Left ventricle myocardium inferior (tissue), 1 donor: ENCODE results near the gene PDE6G. TPM values are rescaled to one million over a fixed set of nuclear protein-coding genes. Genes with fewer than 3 reads are reported as not detected.

ENCODE experiments used
- DNase-seq: peaks from one replicate; pipeline ENCODE4 v3.0.0-alpha.2; 2020
- H3K27ac ChIP-seq: fragments of 200-600 bp; replicated peaks from 2 replicates; pipeline ENCODE4 v1.8.0; 2021
- H3K27me3 ChIP-seq: fragments of 200-600 bp; 2 replicates; pipeline ENCODE4 v1.8.0; 2021; ENCODE audit warnings: low read depth
- H3K36me3 ChIP-seq: fragments of 200-600 bp; 2 replicates; pipeline ENCODE4 v1.8.0; 2021
- H3K4me1 ChIP-seq: fragments of 200-600 bp; 2 replicates; pipeline ENCODE4 v1.8.0; 2021
- H3K4me3 ChIP-seq: fragments of 200-600 bp; 2 replicates; pipeline ENCODE4 v1.8.0; 2021; ENCODE audit warnings: mild to moderate bottlenecking, moderate library complexity
- H3K9me3 ChIP-seq: fragments of 200-600 bp; replicated peaks from 2 replicates; pipeline ENCODE4 v1.8.0; 2021
- CTCF ChIP-seq: fragments of 200-600 bp; IDR thresholded peaks from 2 replicates; pipeline ENCODE4 v1.8.0; 2021; ENCODE audit warnings: antibody characterized with exemption, mild to moderate bottlenecking, borderline replicate concordance
- intact Hi-C: fragments of 100-400 bp; cut with micrococcal nuclease; formaldehyde crosslinking; loops from one replicate; pipeline ENCODE4 v1.11.0; 2022
- total RNA-seq: library from RNA; stranded (reverse); fragmentation: NEBNext Ultra II Directional; extraction: Animal tissue kit (Norgen Biotek cat#: 25700); gene quantifications from one replicate; pipeline ENCODE4 v1.2.1, GENCODE V29; 2021
- donor health status: DM: no; HTN: yes; CAD: no; lungs with severe emphysema.

PDE6G gene
- total RNA-seq, 1 donor from 2014 or later, result not detected

- Histone ChIP-seq H3K4me1 (peaks cover 54% of the 10 kb centered on the region), H3K27ac (peak within 1 kb of the TSS; percentile 96), H3K27me3 (no peaks in the 10 kb centered on the region), H3K36me3 (peaks cover under 1% of the 10 kb centered on the region), H3K9me3 (no peaks in the 10 kb centered on the region), H3K4me3 (peak within 1 kb of the TSS; percentile 94)
- no peak for TF ChIP-seq CTCF
- peak; percentile 88 for DNase-seq
- intact Hi-C loops, result no loop called here
These were observed 19.6 kb downstream of the PDE6G start, which contains the start of the genes NPLOC4 and TSPAN10 for GRCh38 chr17:81636505-81637288. TSS of gene NPLOC4 (minus strand) at chr17:81637112. CDS start at chr17:81636930, 182 bp downstream. TSS of gene TSPAN10 (plus strand) at chr17:81637196. CDS start at chr17:81642413, 5,217 bp downstream.

- no peaks in the 10 kb centered on the region for H3K9me3 ChIP-seq
- intact Hi-C loops, result no loop called here
- TF ChIP-seq CTCF, result no peak
- H3K27ac ChIP-seq, result peak overlapping the region; percentile 96
- no peak for DNase-seq
- H3K27me3 ChIP-seq, result no peaks in the 10 kb centered on the region
- peaks cover 57% of the 10 kb centered on the region for H3K4me1 ChIP-seq
- peak overlapping the region; percentile 94 for H3K4me3 ChIP-seq
- peaks cover 4% of the 10 kb centered on the region for H3K36me3 ChIP-seq
These were observed 20.3 kb downstream of the PDE6G start for GRCh38 chr17:81635973-81636504.

- TF ChIP-seq CTCF, result no peak
- H3K27ac ChIP-seq, result peak overlapping the region; percentile 96
- no peaks in the 10 kb centered on the region for H3K9me3 ChIP-seq
- intact Hi-C loops, result no loop called here
- DNase-seq, result no peak
- H3K36me3 ChIP-seq, result peaks cover 7% of the 10 kb centered on the region
- no peaks in the 10 kb centered on the region for H3K27me3 ChIP-seq
- H3K4me1 ChIP-seq, result peaks cover 57% of the 10 kb centered on the region
- peak overlapping the region; percentile 94 for H3K4me3 ChIP-seq
These were observed 20.9 kb downstream of the PDE6G start for GRCh38 chr17:81635431-81635830.

GRCh38 chr17:81631482-81631881 lies 24.9 kb downstream of the PDE6G start:
- Histone ChIP-seq H3K36me3 (peaks cover 42% of the 10 kb centered on the region), H3K27me3 (no peaks in the 10 kb centered on the region), H3K27ac (no peak overlapping the region), H3K9me3 (no peaks in the 10 kb centered on the region), H3K4me3 (no peak overlapping the region), H3K4me1 (peaks cover 52% of the 10 kb centered on the region)
- no peak for TF ChIP-seq CTCF
- intact Hi-C loops, result no loop called here
- DNase-seq, result no peak

- peaks cover 40% of the 10 kb centered on the region for H3K4me1 ChIP-seq
- TF ChIP-seq CTCF, result no peak
- no peaks in the 10 kb centered on the region for H3K27me3 ChIP-seq
- no peak overlapping the region for H3K4me3 ChIP-seq
- intact Hi-C loops, result no loop called here
- H3K9me3 ChIP-seq, result no peaks in the 10 kb centered on the region
- peaks cover 54% of the 10 kb centered on the region for H3K36me3 ChIP-seq
- DNase-seq, result no peak
- no peak overlapping the region for H3K27ac ChIP-seq
These were observed 26.1 kb downstream of the PDE6G start for GRCh38 chr17:81630274-81630673.
